HS-27A (cell line): ENCODE measurements around the gene SNRK.

Experiments used
- DNase-seq: peaks from one replicate; pipeline ENCODE4 v3.0.0-alpha.2; 2012; ENCODE audit warnings: low read depth, missing footprints

The SNRK gene

DNA sequence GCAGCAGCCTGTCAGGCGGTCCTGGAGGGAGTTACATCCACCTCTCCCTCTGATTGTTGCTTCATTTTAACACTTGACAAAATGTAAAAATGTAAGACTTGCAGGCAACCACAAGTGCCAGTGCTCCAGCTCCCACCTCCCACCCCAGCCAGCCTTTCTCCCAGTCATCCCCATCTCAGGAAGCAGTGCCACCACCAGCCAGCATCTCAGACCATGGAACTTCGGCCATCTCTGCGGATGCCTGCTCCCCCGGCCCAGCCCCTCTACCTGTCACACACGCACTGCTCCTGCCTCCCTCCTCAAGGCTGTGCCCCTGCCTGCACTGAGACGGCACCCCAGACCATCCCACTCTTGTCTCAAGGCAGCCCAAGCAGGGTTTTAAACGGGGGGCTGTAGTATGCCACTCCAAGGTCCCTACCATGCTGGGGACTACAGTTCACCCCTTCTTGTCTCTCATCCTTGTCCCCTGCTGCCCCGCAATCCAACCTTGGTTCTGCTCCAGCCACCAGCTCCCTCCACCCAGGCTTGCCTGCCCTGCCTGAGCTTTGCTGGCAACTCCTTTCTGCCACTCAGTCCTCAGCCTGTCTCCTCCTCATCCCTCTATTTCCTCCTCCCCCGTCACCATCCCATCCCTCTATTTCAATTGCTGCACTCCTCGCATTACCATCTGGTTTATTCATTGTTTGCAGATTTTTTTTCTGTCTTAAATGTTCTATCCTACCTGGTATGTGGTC lies 85.8 kb downstream of the SNRK start:
- no peak for DNase-seq

DNA sequence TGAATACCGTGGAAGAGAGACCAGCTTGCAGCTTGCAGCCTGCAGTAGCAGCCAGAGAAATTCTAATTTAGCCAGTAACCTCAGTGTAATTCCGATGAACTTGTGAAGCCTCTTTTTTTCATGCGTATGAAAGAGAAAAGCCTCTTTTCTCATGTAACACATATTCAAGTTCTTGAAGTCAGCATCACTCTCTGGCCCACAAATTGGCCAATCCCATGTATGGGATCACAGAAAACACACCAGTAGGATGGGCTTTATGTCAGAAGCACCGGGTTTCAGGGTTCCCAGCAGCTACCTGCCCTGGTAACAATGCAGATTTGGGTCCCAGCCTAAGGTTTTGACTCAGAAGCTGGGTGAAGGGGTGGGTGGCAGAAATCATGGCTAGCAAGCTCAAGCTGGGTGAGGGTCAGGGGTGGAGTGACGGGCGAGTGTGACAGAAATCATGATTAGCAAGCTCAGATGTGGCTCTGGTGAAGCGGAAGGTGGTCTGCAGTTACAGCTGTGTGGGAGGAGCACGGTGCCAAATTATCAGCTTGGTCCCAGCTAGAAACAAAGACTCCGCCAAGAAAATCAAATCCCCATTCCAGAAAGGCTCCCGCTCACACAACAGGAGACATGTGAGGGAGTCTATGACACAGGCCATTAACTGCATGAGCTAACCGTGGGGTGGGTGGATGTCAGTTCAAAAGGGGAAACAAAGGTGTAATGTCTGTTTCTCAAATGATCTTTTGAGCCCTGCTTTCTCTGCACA lies 86.6 kb downstream of the SNRK start:
- no peak for DNase-seq

- DNase-seq = no peak
Measured at GRCh38 chr3:43373560-43373928, 87.2 kb downstream of the SNRK start.

DNA sequence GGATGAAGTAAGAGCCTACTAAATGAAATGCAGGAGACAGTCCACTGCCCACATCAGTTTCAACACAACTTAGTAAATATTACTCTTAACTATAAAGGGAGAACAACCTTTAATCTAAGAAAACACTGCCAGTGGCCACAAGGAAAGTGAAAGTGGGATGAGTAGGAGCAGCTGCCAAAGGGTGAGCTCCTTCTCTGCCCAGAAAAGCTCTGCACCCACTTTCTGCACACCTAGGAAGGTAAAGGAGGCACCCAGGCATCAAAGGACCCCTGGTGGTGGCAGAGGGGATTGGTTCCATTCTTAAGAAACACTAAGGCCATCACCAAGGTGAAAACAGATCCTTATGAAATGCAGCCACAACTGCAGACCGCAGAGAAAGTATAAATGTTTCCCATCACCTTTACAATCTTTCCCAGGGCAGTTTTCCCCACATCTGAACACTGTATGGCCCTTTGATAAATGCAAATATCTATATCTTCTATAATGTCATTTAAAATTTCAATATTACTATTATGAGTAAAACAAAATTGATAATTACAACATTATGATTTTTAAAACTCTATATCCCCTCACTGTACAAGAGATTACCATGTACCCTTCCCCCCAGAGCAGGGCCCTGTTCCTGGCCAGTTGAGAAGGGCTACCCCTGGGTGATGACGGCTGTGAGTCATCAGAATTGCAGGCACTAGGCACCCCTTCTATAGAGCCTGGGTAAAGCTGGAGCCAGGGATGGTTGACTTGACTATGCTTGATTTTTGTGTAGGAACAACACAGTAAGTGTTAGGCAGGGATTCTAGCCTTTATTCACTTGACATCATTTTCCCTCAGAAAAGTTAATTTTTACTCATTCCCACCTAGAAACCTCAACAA lies 92.0 kb downstream of the SNRK start:
- no peak for DNase-seq

- no peak for DNase-seq
Measured at GRCh38 chr3:43379343-43379742, 93.0 kb downstream of the SNRK start.

- DNase-seq = no peak
Measured at GRCh38 chr3:43388175-43388574, 101.8 kb downstream of the SNRK start.

- no peak for DNase-seq
Measured at GRCh38 chr3:43388915-43389314, 102.6 kb downstream of the SNRK start.

DNA sequence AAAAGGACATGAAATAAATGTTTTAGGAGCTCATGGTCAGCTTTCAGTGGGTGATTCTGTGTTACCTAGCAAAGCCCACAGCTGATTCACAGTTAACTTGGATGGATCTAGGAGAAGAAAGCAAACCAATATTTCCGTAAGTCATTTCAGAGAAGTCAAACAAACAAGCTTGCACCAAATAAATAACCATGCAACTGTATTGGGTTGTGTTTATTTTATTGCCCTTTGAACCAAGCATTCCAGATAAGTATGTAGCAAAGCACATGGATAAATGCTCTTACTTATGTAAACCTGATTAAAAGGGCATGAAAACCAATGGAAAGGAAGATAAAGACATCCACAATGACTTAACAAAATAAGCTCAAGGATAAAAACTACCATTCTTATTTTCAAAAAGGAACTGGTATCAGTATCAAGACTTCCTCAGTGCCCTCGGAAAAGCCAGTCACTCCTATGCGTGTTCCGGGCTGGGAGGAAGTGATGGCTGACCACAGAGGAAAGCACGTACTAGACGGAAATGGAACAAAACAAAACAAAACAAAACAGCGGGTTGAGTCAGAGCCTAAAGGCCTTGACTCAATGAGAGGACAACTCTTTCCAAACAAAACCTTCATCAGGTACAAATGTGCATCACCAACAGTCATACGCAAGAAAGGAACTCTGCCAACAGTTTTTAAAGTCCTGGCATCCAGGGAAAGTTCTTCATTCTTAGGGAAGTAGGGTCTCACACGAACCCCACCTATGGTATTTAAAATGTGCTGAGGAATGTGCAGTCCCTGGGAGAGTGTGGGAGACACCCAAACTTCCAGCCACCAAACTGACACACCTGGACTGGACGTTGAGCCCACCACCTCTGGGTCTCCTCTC lies 103.3 kb downstream of the SNRK start:
- no peak for DNase-seq

DNA sequence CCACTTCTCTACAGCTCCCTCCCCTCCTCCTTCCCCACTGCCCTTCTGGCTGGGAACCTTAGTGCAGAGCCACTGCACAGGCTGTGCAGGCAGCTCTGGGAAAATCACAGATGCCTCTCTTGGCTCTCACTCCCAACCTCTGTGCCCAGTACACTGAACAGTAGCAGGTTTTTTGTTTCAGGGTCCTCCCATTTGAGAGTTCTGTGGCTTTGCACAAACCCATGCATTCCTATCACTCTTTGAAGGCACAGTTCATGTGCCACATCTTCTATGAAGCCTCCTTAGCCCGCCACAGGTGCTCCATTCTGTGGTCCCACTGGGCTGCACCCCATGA lies 103.9 kb downstream of the SNRK start:
- DNase-seq = no peak

DNA sequence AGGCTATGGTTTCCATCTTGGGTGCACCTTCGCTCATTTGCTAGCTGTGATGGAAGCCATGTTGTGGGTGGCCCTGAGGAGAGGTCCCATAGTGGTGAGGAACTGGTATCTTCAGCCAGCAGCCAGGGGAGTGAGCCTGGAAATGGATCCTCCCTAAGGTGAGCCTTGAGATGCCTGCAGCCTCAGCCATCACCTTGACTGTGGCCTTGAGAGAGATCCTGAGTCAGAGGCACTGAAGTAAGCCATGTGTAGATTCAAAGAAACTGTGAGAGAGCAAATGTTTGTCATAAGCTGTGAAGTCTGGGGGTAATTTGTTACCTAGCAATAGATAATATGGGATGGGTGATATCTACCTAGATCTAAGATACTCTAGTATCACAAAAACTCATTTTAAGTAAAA lies 105.3 kb downstream of the SNRK start:
- DNase-seq = no peak

GRCh38 chr3:43394041-43394554 lies 107.8 kb downstream of the SNRK start:
- no peak for DNase-seq

DNA sequence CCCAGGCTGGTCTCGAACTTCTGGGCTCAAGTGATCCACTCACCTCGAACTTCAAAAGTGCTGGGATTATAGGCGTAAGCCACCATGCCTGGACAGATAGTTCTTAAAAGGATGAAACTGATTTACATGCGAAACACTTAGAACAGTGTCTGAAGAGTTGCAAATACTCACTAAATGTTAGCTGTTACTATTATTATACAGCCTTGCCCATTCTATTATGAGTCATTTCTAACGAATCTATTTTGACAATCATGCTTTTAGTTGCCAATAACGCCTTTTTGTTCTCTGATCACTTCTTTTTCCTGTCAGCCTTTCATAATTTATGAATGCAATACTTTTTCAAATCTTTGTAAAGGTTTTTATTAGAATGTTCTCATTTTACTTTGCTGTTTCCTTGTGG lies 112.7 kb downstream of the SNRK start:
- DNase-seq = no peak

- DNase-seq = no peak
Measured at GRCh38 chr3:43400167-43400566, 113.8 kb downstream of the SNRK start.
